Measurements from ENCODE around the gene ARVCF. TPM values are rescaled to one million over a fixed set of nuclear protein-coding genes. Genes with fewer than 3 reads are reported as not detected.
A peak's percentile ranks its signal among the peaks of the same experiment; 100 is the strongest.

ARVCF gene
- total and polyA plus RNA-seq, 9 of the 15 experiments (the other 6 are each of a cell fraction or from before 2014, with no cell fraction given): 0.03 to 97.4 (median 15.6) TPM

GRCh38 chr22:20036535-20037392 is 20.1 kb upstream of the ARVCF start (continued):
- TF ChIP-seq E2F4 (CRISPR knock-in tag; IDR thresholded peaks at IDR 0.05; ENCODE audit: low read depth) (no peak), MTA2 (IDR thresholded peaks at IDR 0.05; ENCODE audit: low read depth) (no peak), SRSF3 (IDR thresholded peaks at IDR 0.05; ENCODE audit: insufficient read depth, low read length) (0 out of 2 replicates have a peak, but pooled peaks have one; percentile 28), MYC (IDR thresholded peaks at IDR 0.05; ENCODE audit: low read depth, low read length) (no peak), MYC (CRISPR knock-in tag; IDR thresholded peaks at IDR 0.05; ENCODE audit: borderline replicate concordance, low read depth) (peak; percentile 53; the same call in 1 of the 2 replicates), PHF8 (IDR thresholded peaks at IDR 0.05; ENCODE audit: borderline replicate concordance, low read length) (0 out of 2 replicates have a peak, but pooled peaks have one; percentile 2), ZBTB40 (IDR thresholded peaks at IDR 0.05) (no peak), ZBTB40 (CRISPR knock-in tag; IDR thresholded peaks at IDR 0.05) (0 out of 2 replicates have a peak, but pooled peaks have one; percentile 26), CSDE1 (IDR thresholded peaks at IDR 0.05) (no peak), STAT5B (CRISPR knock-in tag; IDR thresholded peaks at IDR 0.05) (no peak), ZNF639 (CRISPR knock-in tag; conservative IDR thresholded peaks at IDR 0.05 in 1 of 2, IDR thresholded peaks at IDR 0.05 in 1 of 2) (peak in 1 of 2 experiments; percentile 54; a peak in 1 of 4 replicates), ELF2 (CRISPR knock-in tag; IDR thresholded peaks at IDR 0.05) (no peak), POLR2G (IDR thresholded peaks at IDR 0.05; ENCODE audit: low read depth, low read length) (peak; percentile 54)

All from K562 (cell line).